Hepatocyte (in vitro differentiated cells): ENCODE results near the gene TRIM7.

Experiments
- EZH2 ChIP-seq: fragments of 200-600 bp; sonication (generic); IDR thresholded peaks from 2 replicates; pipeline ENCODE4 v1.6.1; 2016; ENCODE audit warnings: antibody characterized with exemption, mild to moderate bottlenecking, borderline replicate concordance
- EZH2phosphoT487 ChIP-seq: fragments of 200-600 bp; sonication (generic); IDR thresholded peaks from one replicate; pipeline ENCODE4 v1.6.1; 2018; ENCODE audit warnings: antibody characterized with exemption, mild to moderate bottlenecking, low read depth, moderate library complexity; ENCODE audit not compliant: unreplicated experiment, severe bottlenecking
- TF ChIP-seq, protein P1 (sequence below): fragments of 200-600 bp; sonication (generic); IDR thresholded peaks from 2 replicates; pipeline ENCODE4 v1.5.1; 2016; ENCODE audit warnings: antibody characterized with exemption, mild to moderate bottlenecking; ENCODE audit not compliant: poor library complexity

GRCh38 chr5:181158869-181159268 is 46.1 kb downstream of the TRIM7 start:
- TF ChIP-seq, protein P1, sequence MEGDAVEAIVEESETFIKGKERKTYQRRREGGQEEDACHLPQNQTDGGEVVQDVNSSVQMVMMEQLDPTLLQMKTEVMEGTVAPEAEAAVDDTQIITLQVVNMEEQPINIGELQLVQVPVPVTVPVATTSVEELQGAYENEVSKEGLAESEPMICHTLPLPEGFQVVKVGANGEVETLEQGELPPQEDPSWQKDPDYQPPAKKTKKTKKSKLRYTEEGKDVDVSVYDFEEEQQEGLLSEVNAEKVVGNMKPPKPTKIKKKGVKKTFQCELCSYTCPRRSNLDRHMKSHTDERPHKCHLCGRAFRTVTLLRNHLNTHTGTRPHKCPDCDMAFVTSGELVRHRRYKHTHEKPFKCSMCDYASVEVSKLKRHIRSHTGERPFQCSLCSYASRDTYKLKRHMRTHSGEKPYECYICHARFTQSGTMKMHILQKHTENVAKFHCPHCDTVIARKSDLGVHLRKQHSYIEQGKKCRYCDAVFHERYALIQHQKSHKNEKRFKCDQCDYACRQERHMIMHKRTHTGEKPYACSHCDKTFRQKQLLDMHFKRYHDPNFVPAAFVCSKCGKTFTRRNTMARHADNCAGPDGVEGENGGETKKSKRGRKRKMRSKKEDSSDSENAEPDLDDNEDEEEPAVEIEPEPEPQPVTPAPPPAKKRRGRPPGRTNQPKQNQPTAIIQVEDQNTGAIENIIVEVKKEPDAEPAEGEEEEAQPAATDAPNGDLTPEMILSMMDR: no peak
- TF ChIP-seq EZH2: no peak
- TF ChIP-seq EZH2phosphoT487: no peak
